Activated CD4-positive, alpha-beta memory T cell treated with anti-CD3 and anti-CD28 coated beads, Interleukin-2, amount 10 ng/mL, durations not matched to agents 7 days and 5 days (primary cell): ENCODE data around the gene NAPB. TPM values are rescaled to one million over a fixed set of nuclear protein-coding genes. Genes with fewer than 3 reads are reported as not detected.
"Not testable (repeated sequence)": the region's sequence is repeated elsewhere in the genome, so short reads cannot be mapped to it uniquely, and the experiment has no call there.

ENCODE experiments used
- CTCF ChIA-PET: fragments of 350-600 bp; sonication (Branson Sonifier 250); formaldehyde crosslinking; loops from one replicate; lab custom pipeline; 2021; ENCODE audit warnings: antibody characterized with exemption, inconsistent platforms; lab: Charles Lee
- POLR2A ChIA-PET: fragments of 350-600 bp; sonication (Branson Sonifier 250); formaldehyde crosslinking; loops from one replicate; lab custom pipeline; 2021; ENCODE audit warnings: antibody characterized with exemption; lab: Charles Lee
- DNase-seq: peaks from one replicate; pipeline ENCODE4 v3.0.0-alpha.2; 2020
- H3K27ac Mint-ChIP-seq: one replicate; pipeline ENCODE4 v1.8.0; 2021; ENCODE audit warnings: mild to moderate bottlenecking, mixed read lengths
- H3K27me3 Mint-ChIP-seq: one replicate; pipeline ENCODE4 v1.8.0; 2021; ENCODE audit warnings: mixed read lengths
- H3K36me3 Mint-ChIP-seq: one replicate; pipeline ENCODE4 v1.8.0; 2021; ENCODE audit warnings: low read depth, mixed read lengths
- H3K4me1 Mint-ChIP-seq: one replicate; pipeline ENCODE4 v1.8.0; 2021; ENCODE audit warnings: mixed read lengths
- H3K4me3 Mint-ChIP-seq: one replicate; pipeline ENCODE4 v1.8.0; 2021; ENCODE audit warnings: mild to moderate bottlenecking, mixed read lengths
- H3K9me3 Mint-ChIP-seq: one replicate; pipeline ENCODE4 v1.8.0; 2021; ENCODE audit warnings: mixed read lengths
- total RNA-seq, 2 experiments: library from RNA; stranded (reverse); gene quantifications; one replicate each; pipeline ENCODE4 v1.2.3, GENCODE V29; 2021

The NAPB gene
- total RNA-seq: 10 to 100 TPM; 16.0 TPM

DNA sequence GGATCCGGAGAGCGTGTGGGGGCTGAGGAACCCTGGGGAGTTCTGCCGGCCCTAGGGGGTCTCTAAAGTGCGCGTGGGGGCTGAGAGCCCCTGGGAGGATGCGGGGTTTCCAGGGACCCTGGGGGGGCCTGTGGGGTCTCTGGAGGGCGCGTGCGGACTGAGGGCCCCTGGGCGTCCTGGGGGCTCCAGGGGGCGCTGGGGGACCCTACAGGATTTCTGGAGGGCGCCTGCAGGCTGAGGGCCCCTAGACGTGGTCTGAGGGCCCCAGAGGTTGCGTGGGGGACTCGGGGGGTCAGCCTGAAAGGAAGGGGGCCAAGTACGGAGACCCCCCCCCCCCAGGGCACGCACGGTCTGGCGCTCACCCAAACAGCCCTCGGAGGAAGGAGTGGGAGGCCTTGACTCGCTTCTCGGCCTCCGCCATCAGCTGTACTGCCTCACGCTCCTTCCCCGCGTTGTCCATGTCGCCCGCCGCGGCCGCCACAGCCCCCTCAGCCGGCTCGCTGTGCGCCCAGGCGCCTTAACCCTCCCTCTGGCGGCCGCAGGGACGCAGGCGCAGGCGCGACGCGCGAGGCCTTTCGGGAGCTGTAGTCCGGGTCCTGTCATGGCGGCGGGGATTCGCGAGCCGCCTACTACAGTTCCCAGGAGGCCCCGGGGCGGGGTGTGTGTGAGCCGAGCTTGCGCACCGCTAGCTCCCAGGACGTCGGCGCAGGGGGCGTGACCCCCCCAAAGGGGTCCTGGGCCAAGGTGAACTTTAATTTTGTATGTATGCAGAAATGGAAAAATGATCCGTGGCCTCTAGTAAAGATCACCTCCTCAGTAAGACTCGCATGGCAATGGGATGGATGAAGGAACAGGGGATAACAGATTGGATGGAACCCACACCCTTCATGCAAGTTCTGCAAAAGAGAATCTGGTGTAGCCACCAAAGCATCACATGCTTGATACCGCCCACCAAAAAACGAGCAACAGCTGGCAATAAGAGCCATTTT is at the start of gene NAPB:
TSS of gene NAPB (minus strand) at position 546 of the 989 bp plus-strand sequence. CDS start at position 460, 86 bp downstream.
- CTCF ChIA-PET: interaction anchor here (0.6 to 7.7 kb wide), 17 partner anchors 15 to 278 kb away, joined by 3 to 79 read pairs (median 4); partner anchors contain the start of gene NXT1
- POLR2A ChIA-PET: interaction anchor here (0.6 to 8.1 kb wide), 12 partner anchors 12 to 278 kb away, joined by 3 to 122 read pairs (median 4); partner anchors contain the start of genes GZF1 and NXT1
- peak; percentile 94 for DNase-seq
- peaks cover 51% of the 10 kb centered on the region for H3K4me1 Mint-ChIP-seq
- H3K27me3 Mint-ChIP-seq: no peaks in the 10 kb centered on the region
- peaks cover 7% of the 10 kb centered on the region for H3K36me3 Mint-ChIP-seq
- H3K4me3 Mint-ChIP-seq: peak within 1 kb of the TSS; percentile 95
- no peaks in the 10 kb centered on the region for H3K9me3 Mint-ChIP-seq
- H3K27ac Mint-ChIP-seq: peak within 1 kb of the TSS; percentile 71

DNA sequence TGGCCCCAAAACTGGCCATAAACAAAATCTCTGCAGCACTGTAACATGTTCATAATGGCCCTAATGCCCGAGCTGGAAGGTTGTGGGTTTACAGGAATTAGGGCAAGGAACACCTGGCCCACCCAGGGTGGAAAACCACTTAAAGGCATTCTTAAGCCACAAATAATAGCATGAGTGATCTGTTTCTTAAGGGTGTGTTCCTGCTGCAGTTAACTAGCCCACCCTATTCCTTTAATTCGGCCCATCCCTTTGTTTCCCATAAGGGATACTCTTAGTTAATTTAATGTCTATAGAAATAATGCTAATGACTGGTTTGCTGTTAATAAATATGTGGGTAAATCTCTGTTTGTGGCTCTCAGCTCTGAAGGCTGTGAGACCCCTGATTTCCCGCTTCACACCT is 45.7 kb upstream of the NAPB start:
- Mint-ChIP-seq H3K27me3 (peaks cover 18% of the 10 kb centered on the region), H3K9me3 (peaks cover 11% of the 10 kb centered on the region)
- H3K4me3 Mint-ChIP-seq, H3K27ac Mint-ChIP-seq, H3K4me1 Mint-ChIP-seq, POLR2A ChIA-PET, H3K36me3 Mint-ChIP-seq, DNase-seq: not testable (repeated sequence)
- CTCF ChIA-PET: interaction anchor here (1.3 kb wide), 1 partner anchor 25 kb away, joined by 4 read pairs; no protein-coding TSS in a partner anchor

DNA sequence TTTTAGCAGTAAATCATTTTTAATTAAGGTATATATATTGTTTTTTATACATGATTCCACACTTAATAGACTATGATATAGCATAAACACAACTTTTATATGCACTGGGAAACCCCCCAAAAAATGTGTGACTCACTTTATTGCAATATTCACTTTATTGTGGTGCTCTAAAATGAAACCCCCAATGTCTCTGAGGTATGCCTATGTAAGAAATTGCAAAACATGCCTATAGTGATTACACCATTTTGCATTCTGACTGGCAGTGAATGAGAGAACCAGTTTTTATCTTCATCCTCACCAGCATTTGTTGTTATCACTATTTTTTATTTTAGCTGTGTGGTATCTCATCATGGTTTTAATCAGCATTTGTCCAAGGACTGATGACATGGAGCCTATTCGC is 39.9 kb upstream of the NAPB start:
- peaks cover 8% of the 10 kb centered on the region for H3K4me1 Mint-ChIP-seq
- H3K4me3 Mint-ChIP-seq: no peak overlapping the region
- CTCF ChIA-PET: no interaction called here
- H3K9me3 Mint-ChIP-seq: no peaks in the 10 kb centered on the region
- H3K27ac Mint-ChIP-seq: no peak overlapping the region
- H3K36me3 Mint-ChIP-seq: no peaks in the 10 kb centered on the region
- no peak for DNase-seq
- H3K27me3 Mint-ChIP-seq: peaks cover 31% of the 10 kb centered on the region
- POLR2A ChIA-PET: no interaction called here

DNA sequence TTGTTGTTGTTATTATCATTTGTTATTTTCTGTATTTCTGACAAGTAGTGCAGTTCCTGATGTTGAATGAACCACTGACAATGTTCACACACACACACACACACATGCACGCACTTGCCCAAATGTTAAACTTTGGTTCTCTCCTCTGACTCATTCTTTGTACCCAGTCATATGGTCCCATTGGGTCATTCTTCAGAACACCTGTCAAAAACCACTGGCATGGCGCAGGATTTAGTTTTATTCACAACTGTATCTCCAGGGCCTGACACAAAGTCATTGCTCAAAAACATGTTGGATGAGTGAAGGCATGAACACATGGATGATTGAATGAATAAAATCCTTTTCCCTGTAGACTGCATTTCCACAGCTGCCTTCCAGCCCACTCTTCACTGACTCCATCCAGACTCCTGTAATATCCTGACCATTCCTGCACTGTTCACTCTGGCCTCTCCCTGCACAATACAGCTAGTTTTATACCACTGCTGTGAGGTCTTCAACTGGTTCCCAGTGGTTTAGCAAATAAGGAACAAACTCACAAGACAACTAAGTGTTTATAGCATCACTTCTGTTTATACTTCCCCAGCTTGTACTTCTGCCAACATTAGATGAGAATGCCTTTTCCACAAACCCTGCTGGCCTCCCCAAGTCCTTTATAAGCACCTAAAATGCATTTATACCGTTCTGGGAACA is 38.3 kb upstream of the NAPB start:
- peaks cover 31% of the 10 kb centered on the region for H3K27me3 Mint-ChIP-seq
- no peak for DNase-seq
- H3K4me1 Mint-ChIP-seq: peaks cover 13% of the 10 kb centered on the region
- no peaks in the 10 kb centered on the region for H3K36me3 Mint-ChIP-seq
- H3K4me3 Mint-ChIP-seq: no peak overlapping the region
- POLR2A ChIA-PET: interaction anchor here (0.9 kb wide), 1 partner anchor 38 kb away, joined by 3 read pairs; the partner anchor contains the start of gene NAPB
- H3K9me3 Mint-ChIP-seq: no peaks in the 10 kb centered on the region
- no peak overlapping the region for H3K27ac Mint-ChIP-seq
- CTCF ChIA-PET: interaction anchor here (1.0 to 1.6 kb wide), 2 partner anchors 12 to 29 kb away, joined by 3 to 7 read pairs; no protein-coding TSS in a partner anchor

DNA sequence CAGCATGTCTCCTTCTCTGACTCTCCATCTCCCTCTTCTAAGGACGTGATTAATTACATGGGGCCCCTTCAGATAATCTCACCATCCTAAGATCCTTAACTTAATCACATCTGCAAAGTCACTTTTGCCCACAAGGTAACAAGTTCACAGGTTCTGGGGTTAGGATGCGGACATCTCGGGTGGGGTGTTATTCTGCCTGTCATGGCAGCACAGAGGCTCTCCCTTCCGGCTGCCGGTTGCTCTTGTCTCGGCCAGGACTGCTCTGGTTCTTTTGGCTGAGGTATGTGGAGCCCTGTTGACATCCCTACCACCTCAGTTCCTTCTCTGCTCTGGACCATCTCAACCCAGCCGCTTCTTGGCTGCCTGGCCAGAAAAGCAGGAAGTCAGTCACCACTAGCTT is 35.6 kb upstream of the NAPB start:
- Mint-ChIP-seq H3K4me3 (no peak overlapping the region), H3K4me1 (peaks cover 13% of the 10 kb centered on the region), H3K27me3 (peaks cover 20% of the 10 kb centered on the region), H3K9me3 (no peaks in the 10 kb centered on the region), H3K27ac (no peak overlapping the region), H3K36me3 (no peaks in the 10 kb centered on the region)
- ChIA-PET POLR2A (no interaction called here), CTCF (no interaction called here)
- DNase-seq: no peak

DNA sequence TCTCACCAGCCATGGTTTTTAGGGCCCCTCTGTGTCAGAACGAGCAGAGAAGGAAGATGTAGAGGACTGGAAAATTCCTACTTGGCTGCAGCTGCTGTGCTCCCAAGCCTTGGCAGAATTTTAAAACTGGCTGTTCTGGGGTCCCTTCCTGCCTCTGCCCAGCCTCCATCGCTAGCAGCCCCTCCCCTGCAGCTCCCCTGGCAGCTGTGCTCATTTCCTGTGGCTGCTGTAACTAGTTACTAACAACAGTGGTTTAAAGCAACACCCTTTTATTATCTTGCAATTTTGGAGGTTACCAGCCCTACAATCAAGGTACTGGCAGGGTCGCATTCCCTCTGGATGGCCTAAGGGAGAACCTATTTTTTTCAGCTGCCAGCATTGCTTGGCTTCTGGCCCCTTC is 35.1 kb upstream of the NAPB start:
- POLR2A ChIA-PET: no interaction called here
- no peak overlapping the region for H3K27ac Mint-ChIP-seq
- peaks cover 13% of the 10 kb centered on the region for H3K4me1 Mint-ChIP-seq
- H3K36me3 Mint-ChIP-seq: no peaks in the 10 kb centered on the region
- DNase-seq: no peak
- no peaks in the 10 kb centered on the region for H3K9me3 Mint-ChIP-seq
- peaks cover 17% of the 10 kb centered on the region for H3K27me3 Mint-ChIP-seq
- CTCF ChIA-PET: no interaction called here
- no peak overlapping the region for H3K4me3 Mint-ChIP-seq

DNA sequence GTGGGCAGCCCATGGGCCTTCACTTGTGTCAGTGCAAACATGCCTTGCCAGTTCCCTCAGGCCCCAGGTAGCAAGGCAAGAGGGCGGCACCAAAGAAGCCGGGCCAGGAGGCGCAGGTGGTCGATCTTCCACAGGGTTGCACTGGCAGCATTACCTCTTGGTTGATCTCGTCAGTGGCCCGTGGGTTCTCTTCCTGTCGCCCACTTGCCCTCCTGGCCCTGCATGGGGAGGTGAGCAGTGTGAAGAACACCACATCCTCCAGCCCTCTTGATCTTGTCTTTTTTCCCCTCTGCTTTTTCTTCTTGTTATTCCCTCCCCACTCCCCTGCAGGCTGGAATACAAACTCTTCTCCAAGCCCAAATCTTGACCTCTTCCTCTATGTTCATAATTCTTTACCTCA is 34.4 kb upstream of the NAPB start:
- Mint-ChIP-seq H3K27ac (no peak overlapping the region), H3K27me3 (peaks cover 14% of the 10 kb centered on the region), H3K4me1 (peaks cover 13% of the 10 kb centered on the region), H3K36me3 (no peaks in the 10 kb centered on the region), H3K9me3 (no peaks in the 10 kb centered on the region), H3K4me3 (no peak overlapping the region)
- ChIA-PET POLR2A (no interaction called here), CTCF (no interaction called here)
- DNase-seq: no peak

DNA sequence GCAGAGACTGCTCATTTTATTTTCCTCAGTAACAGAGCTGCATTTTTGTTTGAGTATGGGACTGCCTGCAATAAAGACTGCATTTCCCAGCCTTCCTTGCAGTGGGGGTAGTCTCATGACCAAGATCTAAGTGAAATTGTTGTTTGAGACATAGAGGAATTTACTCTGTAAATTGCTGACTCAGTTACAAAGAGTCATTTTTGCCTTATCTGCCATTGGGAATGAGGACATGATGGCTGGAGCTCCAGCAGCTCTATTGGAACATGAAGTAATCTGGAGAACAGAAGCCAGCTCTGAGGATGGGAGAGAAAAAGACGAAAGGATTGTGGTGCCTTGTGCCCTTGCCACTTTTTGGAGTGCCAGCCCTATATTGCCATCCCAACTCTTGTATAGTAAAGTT is 33.5 kb upstream of the NAPB start:
- POLR2A ChIA-PET: no interaction called here
- H3K4me3 Mint-ChIP-seq: no peak overlapping the region
- peaks cover 10% of the 10 kb centered on the region for H3K27me3 Mint-ChIP-seq
- H3K36me3 Mint-ChIP-seq: no peaks in the 10 kb centered on the region
- DNase-seq: no peak
- H3K4me1 Mint-ChIP-seq: peaks cover 17% of the 10 kb centered on the region
- CTCF ChIA-PET: interaction anchor here (0.7 kb wide), 1 partner anchor 14 kb away, joined by 3 read pairs; no protein-coding TSS in a partner anchor
- no peak overlapping the region for H3K27ac Mint-ChIP-seq
- no peaks in the 10 kb centered on the region for H3K9me3 Mint-ChIP-seq

DNA sequence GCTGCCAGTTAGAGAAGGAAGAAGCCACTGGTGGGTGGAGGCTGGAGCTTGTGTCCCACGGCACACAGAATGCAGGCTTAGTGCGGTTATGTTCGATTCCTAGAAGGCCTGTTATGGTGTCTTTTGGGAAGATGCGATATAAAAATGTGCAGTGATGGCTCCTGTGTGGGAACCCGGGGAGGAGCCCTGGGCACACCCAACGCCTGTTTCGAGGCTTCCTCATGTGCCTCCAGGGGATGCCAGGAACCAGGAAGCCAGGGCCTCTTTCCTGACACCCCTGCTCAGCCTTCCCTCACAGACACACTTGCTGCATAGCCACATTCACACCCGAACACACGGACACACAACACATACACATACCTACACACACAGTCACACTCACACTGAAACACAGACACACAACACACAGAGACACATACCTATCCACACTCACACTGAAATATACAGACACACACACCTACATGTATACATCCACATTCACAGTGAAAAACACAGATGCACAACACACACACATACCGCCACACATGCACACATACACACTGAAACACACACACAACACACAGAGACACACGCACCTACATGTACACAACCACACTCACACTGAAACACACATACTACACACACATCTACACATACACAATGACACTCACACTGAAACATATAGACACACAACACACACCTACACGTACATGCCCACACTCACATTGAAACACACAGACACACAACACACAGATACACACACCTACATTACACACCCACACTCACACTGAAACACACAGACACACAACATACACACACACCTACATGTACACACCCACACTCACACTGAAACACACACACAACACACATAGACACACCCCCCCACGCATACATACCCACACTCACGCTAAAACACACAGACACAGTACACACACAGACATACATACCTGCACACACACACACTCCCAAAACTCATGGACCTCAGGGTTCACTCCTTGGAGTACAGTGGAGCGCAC is 32.6 kb upstream of the NAPB start:
- Mint-ChIP-seq H3K27me3 (peaks cover 4% of the 10 kb centered on the region), H3K4me1 (peaks cover 25% of the 10 kb centered on the region), H3K27ac (no peak overlapping the region), H3K9me3 (no peaks in the 10 kb centered on the region), H3K36me3 (no peaks in the 10 kb centered on the region), H3K4me3 (no peak overlapping the region)
- ChIA-PET POLR2A (no interaction called here), CTCF (no interaction called here)
- no peak for DNase-seq

DNA sequence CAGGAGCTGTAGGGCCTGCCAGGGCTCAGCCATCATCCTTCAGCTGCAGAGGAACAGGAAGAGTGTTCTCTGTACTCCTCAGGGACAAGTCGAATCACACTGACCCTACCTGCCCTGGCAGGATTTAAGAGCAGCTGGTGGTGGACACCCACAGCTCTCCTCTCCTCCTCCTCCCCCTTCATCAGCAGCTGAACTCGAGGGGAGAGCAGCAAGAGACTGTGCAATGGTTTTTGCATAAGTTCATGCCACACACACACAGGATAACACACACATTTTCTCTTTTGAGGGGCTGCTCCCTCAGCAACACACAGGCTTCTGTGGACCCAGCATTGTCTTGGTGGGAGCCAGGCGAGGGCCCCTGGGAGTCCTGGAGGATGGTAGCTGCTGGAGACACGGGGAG is 31.5 kb upstream of the NAPB start, which contains the start of gene CST11:
TSS of gene CST11 (minus strand) at position 101 of the 400 bp plus-strand sequence. CDS start at position 36, 65 bp downstream.
- H3K27me3 Mint-ChIP-seq: peaks cover 2% of the 10 kb centered on the region
- no peaks in the 10 kb centered on the region for H3K9me3 Mint-ChIP-seq
- H3K36me3 Mint-ChIP-seq: no peaks in the 10 kb centered on the region
- CTCF ChIA-PET: no interaction called here
- DNase-seq: no peak
- H3K4me1 Mint-ChIP-seq: peaks cover 25% of the 10 kb centered on the region
- no peak within 1 kb of the TSS for H3K4me3 Mint-ChIP-seq
- POLR2A ChIA-PET: no interaction called here
- no peak within 1 kb of the TSS for H3K27ac Mint-ChIP-seq

DNA sequence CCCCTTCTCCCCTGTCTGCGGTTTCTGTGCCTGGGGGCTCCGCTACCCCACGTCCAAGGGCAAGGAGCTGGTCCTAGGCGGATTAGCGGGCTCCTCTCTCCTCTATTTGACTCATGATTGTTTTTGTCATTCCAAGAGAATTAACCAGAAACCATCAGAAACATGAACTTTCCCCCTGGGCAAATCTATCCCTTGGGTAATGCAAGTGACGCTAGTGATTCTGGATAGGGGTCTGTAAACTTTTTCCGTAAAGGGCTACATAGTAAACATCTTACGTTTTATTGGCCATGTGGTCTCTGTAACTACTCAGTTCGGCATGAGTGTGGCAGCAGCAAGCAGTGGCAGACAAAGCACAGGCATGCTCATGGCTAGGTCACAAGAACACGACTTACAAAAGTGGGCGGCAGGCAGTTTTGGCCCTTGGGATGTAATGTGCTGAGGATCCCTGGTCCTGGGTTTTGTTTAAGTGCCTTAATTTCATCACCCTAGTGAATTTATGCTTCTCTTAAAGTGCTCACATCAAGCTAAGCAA is 30.7 kb upstream of the NAPB start:
- Mint-ChIP-seq H3K27ac (no peak overlapping the region), H3K27me3 (peaks cover 1% of the 10 kb centered on the region), H3K4me1 (peaks cover 25% of the 10 kb centered on the region), H3K4me3 (no peak overlapping the region), H3K36me3 (no peaks in the 10 kb centered on the region), H3K9me3 (no peaks in the 10 kb centered on the region)
- ChIA-PET CTCF (no interaction called here), POLR2A (no interaction called here)
- no peak for DNase-seq

DNA sequence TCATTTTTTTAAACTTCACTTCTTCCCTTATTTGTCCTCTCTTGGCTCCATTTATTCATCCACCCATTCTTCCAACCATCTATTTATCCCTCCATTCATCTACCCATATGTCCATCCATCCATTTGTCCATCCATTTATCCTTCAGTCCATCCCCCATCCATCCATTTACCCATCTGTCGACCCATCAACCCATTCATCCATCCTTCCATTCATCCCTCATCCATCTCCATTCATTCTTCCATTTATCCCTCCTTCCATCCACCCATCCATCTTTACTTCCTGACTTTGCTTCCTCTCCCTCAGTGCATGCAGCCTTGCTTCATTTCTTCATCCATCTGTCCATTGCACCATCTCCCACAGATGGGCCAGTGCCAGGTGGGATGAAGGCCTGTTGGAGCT is 29.6 kb upstream of the NAPB start:
- peaks cover 14% of the 10 kb centered on the region for H3K4me1 Mint-ChIP-seq
- H3K36me3 Mint-ChIP-seq: no peaks in the 10 kb centered on the region
- H3K27me3 Mint-ChIP-seq: peaks cover 1% of the 10 kb centered on the region
- ChIA-PET POLR2A (no interaction called here), CTCF (no interaction called here)
- H3K4me3 Mint-ChIP-seq: no peak overlapping the region
- no peak overlapping the region for H3K27ac Mint-ChIP-seq
- no peaks in the 10 kb centered on the region for H3K9me3 Mint-ChIP-seq
- DNase-seq: no peak
